H1 (cell line): ENCODE measurements around the gene POLR1C. TPM values are rescaled to one million over a fixed set of nuclear protein-coding genes. Genes with fewer than 3 reads are reported as not detected.

Experiments
- HDAC2 ChIP-seq, 2 experiments: fragments of 300-600 bp in 1 of 2; sonication (generic) in 1 of 2; IDR thresholded peaks; 2 replicates each; pipeline ENCODE4 v1.6.1; 2011 to 2012; ENCODE audit warnings: low read depth in 2 of 2, low read length in 2 of 2, mild to moderate bottlenecking in 2 of 2, moderate library complexity in 2 of 2, borderline replicate concordance in 1 of 2, inconsistent platforms in 1 of 2
- PHF8 ChIP-seq: fragments of 200-600 bp; sonication (generic); conservative IDR thresholded peaks from 2 replicates; pipeline ENCODE4 v1.7.1; 2012; ENCODE audit warnings: low read depth, mild to moderate bottlenecking, inconsistent platforms, low read length, moderate library complexity
- SIRT6 ChIP-seq: IDR thresholded peaks from one replicate; pipeline ENCODE4 v1.7.1; 2012; ENCODE audit warnings: low read length, inconsistent platforms
- TAF7 ChIP-seq: optimal IDR thresholded peaks from 2 replicates; pipeline ENCODE3; 2011; ENCODE audit warnings: low read depth, mild to moderate bottlenecking, inconsistent platforms, low read length, moderate library complexity, borderline replicate concordance
- ZNF274 ChIP-seq: IDR thresholded peaks from 2 replicates; pipeline ENCODE4 v1.7.0; 2012; ENCODE audit warnings: low read length, borderline replicate concordance; ENCODE audit errors: extremely low read depth
- polyA plus RNA-seq, 7 experiments: library from polyadenylated mRNA; depleted of rRNA in 3 of 7; stranded (reverse) in 5 of 7; unstranded in 2 of 7; fragments of >200 nt in 5 of 7; fragments of 200-250 nt in 2 of 7; gene quantifications; 1 replicate in 5 of 7; 2 replicates in 1 of 7; 4 replicates in 1 of 7; pipeline versions ENCODE4 v1.2.1 to v1.2.3, GENCODE V29; 2011 to 2013; ENCODE audit warnings: missing spikeins in 2 of 7, mixed read lengths in 2 of 7
- total RNA-seq: library from RNA; stranded (reverse); fragmentation: NEBNext Ultra II Directional; extraction: Animal tissue kit (Norgen Biotek cat#: 25700); gene quantifications from 2 replicates; pipeline ENCODE4 v1.2.1, GENCODE V29; 2021

Gene POLR1C
- total and polyA plus RNA-seq, 2 of the 8 experiments (the other 6 are each of a cell fraction or from before 2014, with no cell fraction given), result 42.9 to 49.6 TPM

DNA sequence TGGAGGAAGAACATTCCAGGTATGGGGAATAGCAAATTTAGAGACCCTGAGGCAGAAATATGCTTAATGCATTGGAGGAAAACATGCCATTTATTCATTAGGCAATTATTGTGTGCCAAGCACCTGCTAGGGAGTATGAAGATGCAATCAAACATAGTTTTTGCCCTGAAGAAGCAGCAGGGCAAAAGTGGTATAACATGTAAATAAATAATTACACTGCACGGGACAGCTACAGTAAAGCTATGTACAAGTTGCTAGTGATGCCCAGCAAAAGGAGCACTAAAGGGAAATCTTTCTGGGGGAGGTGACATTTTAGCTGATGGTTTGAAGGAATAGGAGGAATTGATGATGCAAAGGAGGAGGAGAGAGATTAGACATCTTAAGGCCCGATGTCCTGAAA, 40.1 kb upstream of the POLR1C start (continued):
- no peak for TF ChIP-seq HDAC2 (IDR thresholded peaks at IDR 0.05; ENCODE audit: borderline replicate concordance in 1 of 2, low read depth in 2 of 2, low read length in 2 of 2)
- no peak for TF ChIP-seq PHF8
- no peak for TF ChIP-seq TAF7
- TF ChIP-seq ZNF274, result no peak
- no peak for TF ChIP-seq SIRT6
- TF ChIP-seq, all 59 proteins: peak for 0
